HCT116 (cell line): ENCODE data around the gene NAA20. TPM values are rescaled to one million over a fixed set of nuclear protein-coding genes. Genes with fewer than 3 reads are reported as not detected.

Experiments used
- ATAC-seq: fragments of 200-7000 bp; cut with Tn5 transposase; 2 replicates; pipeline ENCODE4 v1.9.1; 2020; ENCODE audit warnings: mild to moderate bottlenecking, moderate library complexity
- BruUV-seq: library from RNA; stranded (reverse); fragments of 400-500 nt; replicated peaks from 2 replicates; lab custom pipeline; 2021; lab: Mats Ljungman, UMichigan
- CTCF ChIA-PET: fragments of 300-600 bp; sonication (Branson Sonifier 250); formaldehyde crosslinking; loops from one replicate; lab custom pipeline; 2021; ENCODE audit warnings: antibody characterized with exemption; lab: Charles Lee
- POLR2A ChIA-PET: fragments of 300-600, 350-600 bp; sonication (Branson Sonifier 250); formaldehyde crosslinking; loops from one replicate; lab custom pipeline; 2021; ENCODE audit warnings: antibody characterized with exemption; lab: Charles Lee
- RAD21 ChIA-PET, 2 experiments: fragments of 300-600 bp; sonication (Branson Sonifier 250); formaldehyde crosslinking; loops; one replicate each; lab custom pipeline; 2023; ENCODE audit warnings: low total read pairs in 2 of 2; ENCODE audit not compliant: uncharacterized antibody in 2 of 2, unreplicated experiment in 2 of 2, low non-redundant PET in 1 of 2; lab: Charles Lee
- DNase-seq: peaks from one replicate; pipeline ENCODE4 v3.0.0-alpha.2; 2010; ENCODE audit warnings: low read depth, low spot score
- H2AFZ ChIP-seq: fragments of 200-600 bp; shearing (Covaris generic), sonication (generic); 2 replicates; pipeline ENCODE4 v1.6.1; 2017; ENCODE audit warnings: low read depth, mixed run types, mixed read lengths, antibody characterized with exemption, low read length; ENCODE audit not compliant: poor library complexity, severe bottlenecking
- H3K27ac ChIP-seq: 2 replicates; pipeline ENCODE4 v1.5.1; 2012; ENCODE audit warnings: low read depth, low read length
- H3K27me3 ChIP-seq: fragments of 200-600 bp; sonication (generic); 2 replicates; pipeline ENCODE4 v1.6.1; 2016; ENCODE audit warnings: mixed run types, low read length, mixed read lengths; ENCODE audit not compliant: insufficient read depth
- H3K36me3 ChIP-seq, 2 experiments: fragments of 200-500 bp in 1 of 2; fragments of 200-600 bp in 1 of 2; sonication (Bioruptor generic) in 1 of 2; sonication (generic) in 1 of 2; 2 replicates each; pipeline versions ENCODE4 v1.5.1 to v1.6.1; 2014 to 2016; ENCODE audit warnings: low read length in 2 of 2, inconsistent platforms in 1 of 2, mixed read lengths in 1 of 2, mixed run types in 1 of 2; ENCODE audit not compliant: insufficient read depth in 2 of 2, control insufficient read depth in 1 of 2
- H3K4me1 ChIP-seq, 2 experiments: fragments of 200-600 bp in 1 of 2; sonication (generic) in 1 of 2; 2 replicates each; pipeline versions ENCODE4 v1.5.1 to v1.6.1; 2012 to 2017; ENCODE audit warnings: low read length in 2 of 2, inconsistent platforms in 1 of 2, mild to moderate bottlenecking in 1 of 2, mixed read lengths in 1 of 2, mixed run types in 1 of 2, moderate library complexity in 1 of 2; ENCODE audit not compliant: insufficient read depth in 2 of 2, control insufficient read depth in 1 of 2
- H3K4me2 ChIP-seq: fragments of 200-600 bp; sonication (generic); 2 replicates; pipeline ENCODE4 v1.6.1; 2017; ENCODE audit warnings: mixed run types, low read length, mixed read lengths
- H3K4me3 ChIP-seq, 2 experiments: fragments of 200-600 bp in 1 of 2; sonication (generic) in 1 of 2; replicated peaks in 1 of 2; 2 replicates each; pipeline ENCODE4 v1.5.1; 2011 to 2016; ENCODE audit warnings: low read length in 2 of 2, control low read depth in 1 of 2, low read depth in 1 of 2, mild to moderate bottlenecking in 1 of 2, mixed read lengths in 1 of 2, mixed run types in 1 of 2
- H3K79me2 ChIP-seq: fragments of 200-600 bp; sonication (generic); 2 replicates; pipeline ENCODE4 v1.6.1; 2017; ENCODE audit warnings: mild to moderate bottlenecking, mixed run types, low read length, moderate library complexity, mixed read lengths; ENCODE audit not compliant: insufficient read depth
- H3K9ac ChIP-seq: fragments of 200-600 bp; sonication (generic); 2 replicates; pipeline ENCODE4 v1.6.1; 2016; ENCODE audit warnings: low read length, mixed read lengths
- H3K9me2 ChIP-seq: fragments of 200-600 bp; sonication (generic), shearing (Covaris generic); 2 replicates; pipeline ENCODE4 v1.6.1; 2017; ENCODE audit warnings: mixed run types, mild to moderate bottlenecking, moderate library complexity; ENCODE audit not compliant: insufficient read depth
- H3K9me3 ChIP-seq, 2 experiments: fragments of 200-500 bp in 1 of 2; fragments of 200-600 bp in 1 of 2; sonication (Bioruptor generic) in 1 of 2; sonication (generic) in 1 of 2; 2 replicates each; pipeline ENCODE4 v1.6.1; 2014 to 2017; ENCODE audit warnings: low read length in 2 of 2, mixed read lengths in 2 of 2, inconsistent platforms in 1 of 2, low read depth in 1 of 2, mild to moderate bottlenecking in 1 of 2, mixed run types in 1 of 2, moderate library complexity in 1 of 2; ENCODE audit not compliant: control insufficient read depth in 1 of 2, insufficient read depth in 1 of 2
- H4K20me1 ChIP-seq: fragments of 200-600 bp; sonication (generic), shearing (Covaris generic); 2 replicates; pipeline ENCODE4 v1.6.1; 2017; ENCODE audit warnings: mixed run types, mild to moderate bottlenecking, moderate library complexity; ENCODE audit not compliant: insufficient read depth
- CBX3 ChIP-seq: IDR thresholded peaks from 2 replicates; pipeline ENCODE4 v1.6.1; 2012; ENCODE audit warnings: low read depth
- EGR1 ChIP-seq: IDR thresholded peaks from 2 replicates; pipeline ENCODE4 v1.6.1; 2012; ENCODE audit warnings: low read depth
- EZH2phosphoT487 ChIP-seq: fragments of 200-600 bp; IDR thresholded peaks from 2 replicates; pipeline ENCODE4 v1.6.1; 2018; ENCODE audit warnings: antibody characterized with exemption, borderline replicate concordance
- FOSL1 ChIP-seq: IDR thresholded peaks from 2 replicates; pipeline ENCODE4 v1.6.1; 2012; ENCODE audit warnings: low read depth
- RAD21 ChIP-seq: IDR thresholded peaks from 2 replicates; pipeline ENCODE4 v1.6.1; 2012; ENCODE audit warnings: low read depth, mild to moderate bottlenecking
- REST ChIP-seq: IDR thresholded peaks from 2 replicates; pipeline ENCODE4 v1.6.1; 2012; ENCODE audit warnings: low read depth
- YY1 ChIP-seq: IDR thresholded peaks from 2 replicates; pipeline ENCODE4 v1.6.1; 2011; ENCODE audit warnings: low read length, low read depth, moderate library complexity, mild to moderate bottlenecking; ENCODE audit not compliant: insufficient replicate concordance; ENCODE audit errors: extremely low read depth
- ZNF274 ChIP-seq: fragments of 200-500 bp; sonication (Bioruptor generic); IDR thresholded peaks from 2 replicates; pipeline ENCODE4 v1.6.1; 2014; ENCODE audit warnings: mild to moderate bottlenecking, low read depth, low read length, inconsistent platforms
- intact Hi-C: fragments of 100-400 bp; cut with micrococcal nuclease; formaldehyde crosslinking; loops from 2 replicates; pipeline ENCODE4 v1.10.0; 2022
- total RNA-seq: library from RNA; stranded (reverse); gene quantifications from one replicate; pipeline ENCODE4 v1.2.1, GENCODE V29; 2021; ENCODE audit not compliant: unreplicated experiment
- TF ChIP-seq, protein P1 (sequence below), 3 experiments: fragments of 200-600 bp in 1 of 3; sonication (generic) in 1 of 3; IDR thresholded peaks in 2 of 3; conservative IDR thresholded peaks in 1 of 3; 2 replicates each; pipeline ENCODE4 v1.5.1; 2012 to 2017; ENCODE audit warnings: low read depth in 2 of 3, low read length in 2 of 3, antibody characterized with exemption in 1 of 3, borderline replicate concordance in 1 of 3, control low read depth in 1 of 3, mild to moderate bottlenecking in 1 of 3, mixed read lengths in 1 of 3, mixed run types in 1 of 3, moderate library complexity in 1 of 3; ENCODE audit not compliant: insufficient read depth in 1 of 3

The NAA20 gene
- total RNA-seq, 1 experiment from 2014 or later, result 71.5 TPM

- DNase-seq, result no peak
- Histone ChIP-seq H3K9me3 (no peaks in the 10 kb centered on the region), H3K4me3 (peak overlapping the region in 1 of 2 experiments; percentile 41; a peak in 2 of 4 replicates), H3K4me2 (peak overlapping the region; percentile 79), H3K4me1 (peaks cover 53 to 59% of the 10 kb centered on the region in 2 experiments), H4K20me1 (no peaks in the 10 kb centered on the region), H3K27me3 (peaks cover 10% of the 10 kb centered on the region; the same call in 1 of the 2 replicates), H2AFZ (peak overlapping the region; percentile 37), H3K36me3 (no peaks in the 10 kb centered on the region), H3K9me2 (no peaks in the 10 kb centered on the region), H3K27ac (peak overlapping the region; percentile 60), H3K79me2 (no peaks in the 10 kb centered on the region), H3K9ac (peak overlapping the region; percentile 39)
- RAD21 ChIA-PET, result interaction anchor here (0.6 to 0.9 kb wide), 2 partner anchors 12 to 16 kb away, joined by 3 read pairs; no protein-coding TSS in a partner anchor
- TF ChIP-seq CBX3, result no peak
- TF ChIP-seq, protein P1, sequence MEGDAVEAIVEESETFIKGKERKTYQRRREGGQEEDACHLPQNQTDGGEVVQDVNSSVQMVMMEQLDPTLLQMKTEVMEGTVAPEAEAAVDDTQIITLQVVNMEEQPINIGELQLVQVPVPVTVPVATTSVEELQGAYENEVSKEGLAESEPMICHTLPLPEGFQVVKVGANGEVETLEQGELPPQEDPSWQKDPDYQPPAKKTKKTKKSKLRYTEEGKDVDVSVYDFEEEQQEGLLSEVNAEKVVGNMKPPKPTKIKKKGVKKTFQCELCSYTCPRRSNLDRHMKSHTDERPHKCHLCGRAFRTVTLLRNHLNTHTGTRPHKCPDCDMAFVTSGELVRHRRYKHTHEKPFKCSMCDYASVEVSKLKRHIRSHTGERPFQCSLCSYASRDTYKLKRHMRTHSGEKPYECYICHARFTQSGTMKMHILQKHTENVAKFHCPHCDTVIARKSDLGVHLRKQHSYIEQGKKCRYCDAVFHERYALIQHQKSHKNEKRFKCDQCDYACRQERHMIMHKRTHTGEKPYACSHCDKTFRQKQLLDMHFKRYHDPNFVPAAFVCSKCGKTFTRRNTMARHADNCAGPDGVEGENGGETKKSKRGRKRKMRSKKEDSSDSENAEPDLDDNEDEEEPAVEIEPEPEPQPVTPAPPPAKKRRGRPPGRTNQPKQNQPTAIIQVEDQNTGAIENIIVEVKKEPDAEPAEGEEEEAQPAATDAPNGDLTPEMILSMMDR (IDR thresholded peaks at IDR 0.05 in 2 of 3, conservative IDR thresholded peaks at IDR 0.05 in 1 of 3; ENCODE audit: borderline replicate concordance in 1 of 3, insufficient read depth in 1 of 3, low read depth in 2 of 3, low read length in 2 of 3), result no peak
- intact Hi-C loops, result no loop called here
- POLR2A ChIA-PET, result interaction anchor here (1.1 kb wide), 1 partner anchor 15 kb away, joined by 3 read pairs; no protein-coding TSS in a partner anchor
- BruUV-seq, result no TSS peak
- CTCF ChIA-PET, result no interaction called here
- no peak; the same call in 1 of the 2 replicates for ATAC-seq
These were observed 39.8 kb upstream of the NAA20 start for GRCh38 chr20:19977373-19977770.

DNA sequence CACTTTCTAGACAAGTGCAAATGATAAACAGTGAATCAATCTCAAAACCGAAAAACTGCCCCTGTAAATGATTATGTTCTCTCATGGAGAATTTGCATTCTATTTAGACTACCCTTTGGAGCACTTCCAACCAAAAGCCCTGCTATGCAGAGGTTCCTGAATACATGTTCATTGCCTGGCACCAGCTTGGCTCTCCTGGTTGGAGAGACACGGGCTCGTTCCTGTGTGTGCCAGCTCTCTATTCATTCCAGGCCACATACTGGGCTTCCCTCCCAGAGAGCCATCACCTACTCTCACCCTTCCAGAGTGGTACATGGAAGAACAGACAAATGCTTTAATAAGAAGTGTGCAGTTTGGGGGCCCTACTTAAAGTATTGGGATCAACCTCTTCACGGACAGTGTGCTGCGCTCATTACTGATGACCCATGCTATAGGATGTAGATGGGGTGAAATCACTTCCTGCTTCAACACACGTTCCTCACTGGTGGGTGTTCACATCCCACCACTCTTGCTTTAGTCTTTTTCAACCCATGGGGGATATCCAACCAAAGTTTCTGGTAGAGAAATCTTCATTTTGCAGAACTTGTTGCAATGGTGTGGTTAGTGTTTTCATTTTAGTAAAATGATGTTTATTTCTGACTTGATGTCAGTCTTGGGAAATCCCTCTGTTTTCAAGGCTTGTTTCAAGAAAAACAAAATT lies 38.5 kb upstream of the NAA20 start:
- H3K27me3 ChIP-seq, result peaks cover 10% of the 10 kb centered on the region; the same call in 1 of the 2 replicates
- H3K79me2 ChIP-seq, result no peaks in the 10 kb centered on the region
- no peaks in the 10 kb centered on the region for H3K9me3 ChIP-seq
- no peak overlapping the region for H3K27ac ChIP-seq
- H2AFZ ChIP-seq, result no peak overlapping the region
- ATAC-seq (no peak), DNase-seq (no peak)
- H3K4me1 ChIP-seq, result peaks cover 53 to 59% of the 10 kb centered on the region in 2 experiments
- BruUV-seq, result no TSS peak
- no peak overlapping the region for H3K4me2 ChIP-seq
- CTCF ChIA-PET, result no interaction called here
- H3K9me2 ChIP-seq, result no peaks in the 10 kb centered on the region
- H3K4me3 ChIP-seq, result no peak overlapping the region
- POLR2A ChIA-PET, result no interaction called here
- no peaks in the 10 kb centered on the region for H4K20me1 ChIP-seq
- no peaks in the 10 kb centered on the region for H3K36me3 ChIP-seq
- RAD21 ChIA-PET, result no interaction called here
- H3K9ac ChIP-seq, result no peak overlapping the region
- no peak for TF ChIP-seq REST
- no peak for TF ChIP-seq FOSL1
- no peak for TF ChIP-seq ZNF274
- TF ChIP-seq RAD21, result no peak
- no peak for TF ChIP-seq EZH2phosphoT487
- no peak for TF ChIP-seq EGR1
- TF ChIP-seq YY1, result no peak
- intact Hi-C loops, result no loop called here
